ENCODE measurements around the gene SMTNL2.

Gene SMTNL2

GRCh38 chr17:4584101-4584916, at the start of gene SMTNL2:
Gene SMTNL2 (plus strand): TSS chr17:4584529. CDS start chr17:4584606, 77 bp downstream.
- no peak for DNase-seq

- no peak for DNase-seq
Observed at GRCh38 chr17:4534928-4535666, 49.2 kb upstream of the SMTNL2 start.

- DNase-seq, result no peak
Observed at GRCh38 chr17:4535667-4536258, 48.6 kb upstream of the SMTNL2 start.

GRCh38 chr17:4536259-4536741, 48.0 kb upstream of the SMTNL2 start:
- no peak for DNase-seq

GRCh38 chr17:4536742-4537411, 47.5 kb upstream of the SMTNL2 start:
- DNase-seq, result no peak

GRCh38 chr17:4537451-4538235, 46.7 kb upstream of the SMTNL2 start:
- no peak for DNase-seq

GRCh38 chr17:4538236-4539002, 45.9 kb upstream of the SMTNL2 start:
- no peak for DNase-seq

GRCh38 chr17:4539025-4539424, 45.3 kb upstream of the SMTNL2 start:
- no peak for DNase-seq

- no peak for DNase-seq
Observed at GRCh38 chr17:4539576-4540223, 44.6 kb upstream of the SMTNL2 start.

- no peak for DNase-seq
Observed at GRCh38 chr17:4540224-4540651, 44.1 kb upstream of the SMTNL2 start.

GRCh38 chr17:4540687-4541327, 43.5 kb upstream of the SMTNL2 start:
- no peak for DNase-seq

GRCh38 chr17:4541328-4542002, 42.9 kb upstream of the SMTNL2 start:
- DNase-seq, result no peak

GRCh38 chr17:4542003-4542725, 42.2 kb upstream of the SMTNL2 start:
- DNase-seq, result no peak

- no peak for DNase-seq
Observed at GRCh38 chr17:4542726-4543191, 41.6 kb upstream of the SMTNL2 start.

- no peak for DNase-seq
Observed at GRCh38 chr17:4543557-4544026, 40.7 kb upstream of the SMTNL2 start.

GRCh38 chr17:4544135-4544950, 40.0 kb upstream of the SMTNL2 start:
- no peak for DNase-seq

GRCh38 chr17:4544951-4545216, 39.4 kb upstream of the SMTNL2 start:
- DNase-seq, result no peak
